Neutrophil (primary cell): ENCODE results near the gene ELP6.
"Not testable (repeated sequence)": the region's sequence is repeated elsewhere in the genome, so short reads cannot be mapped to it uniquely, and the experiment has no call there.

Experiments
- H3K27ac ChIP-seq: fragments of 200-600 bp; sonication (generic); 2 replicates; pipeline ENCODE4 v1.5.1; 2016; ENCODE audit warnings: mild to moderate bottlenecking, moderate library complexity
- H3K27me3 ChIP-seq: fragments of 200-600 bp; sonication (generic); 2 replicates; pipeline ENCODE4 v1.6.0; 2016; ENCODE audit warnings: mild to moderate bottlenecking
- H3K36me3 ChIP-seq: fragments of 200-600 bp; sonication (generic); 2 replicates; pipeline ENCODE4 v1.5.1; 2017
- H3K4me1 ChIP-seq, 2 experiments: fragments of 200-600 bp in 1 of 2; sonication (generic) in 1 of 2; 1 replicate in 1 of 2; 2 replicates in 1 of 2; pipeline versions ENCODE4 v1.5.1 to v1.6.1; 2013 to 2016; ENCODE audit warnings: low read depth in 1 of 2, low read length in 1 of 2, mild to moderate bottlenecking in 1 of 2, moderate library complexity in 1 of 2; ENCODE audit not compliant: control insufficient read depth in 1 of 2, insufficient read depth in 1 of 2
- H3K4me3 ChIP-seq, 2 experiments: fragments of 200-600 bp in 1 of 2; sonication (generic) in 1 of 2; 1 replicate in 1 of 2; 2 replicates in 1 of 2; pipeline ENCODE4 v1.5.1; 2013 to 2016; ENCODE audit warnings: low read depth in 1 of 2, low read length in 1 of 2, mild to moderate bottlenecking in 1 of 2, moderate library complexity in 1 of 2
- H3K9me3 ChIP-seq: fragments of 200-600 bp; sonication (generic); 2 replicates; pipeline ENCODE4 v1.5.1; 2016
- CTCF ChIP-seq: fragments of 200-600 bp; sonication (generic); IDR thresholded peaks from 2 replicates; pipeline ENCODE4 v1.5.1; 2016; ENCODE audit warnings: antibody characterized with exemption

Gene ELP6

GRCh38 chr3:47491186-47491585 is 22.3 kb downstream of the ELP6 start:
- Histone ChIP-seq H3K9me3 (no peaks in the 10 kb centered on the region), H3K36me3 (peaks cover 13% of the 10 kb centered on the region), H3K4me1 (no peaks in the 10 kb centered on the region), H3K27me3 (no peaks in the 10 kb centered on the region), H3K4me3 (no peak overlapping the region), H3K27ac (no peak overlapping the region)
- TF ChIP-seq CTCF, result no peak

- Histone ChIP-seq H3K4me1 (no peaks in the 10 kb centered on the region), H3K36me3 (no peaks in the 10 kb centered on the region), H3K9me3 (no peaks in the 10 kb centered on the region), H3K27me3 (no peaks in the 10 kb centered on the region), H3K27ac (no peak overlapping the region), H3K4me3 (no peak overlapping the region)
- TF ChIP-seq CTCF, result no peak
Measured at GRCh38 chr3:47487265-47487664, 26.2 kb downstream of the ELP6 start.

GRCh38 chr3:47485812-47486211 is 27.7 kb downstream of the ELP6 start:
- Histone ChIP-seq H3K4me3 (no peak overlapping the region), H3K36me3 (no peaks in the 10 kb centered on the region), H3K9me3 (no peaks in the 10 kb centered on the region), H3K4me1 (no peaks in the 10 kb centered on the region), H3K27me3 (no peaks in the 10 kb centered on the region), H3K27ac (no peak overlapping the region)
- TF ChIP-seq CTCF, result no peak

GRCh38 chr3:47482366-47482765 is 31.1 kb downstream of the ELP6 start:
- no peaks in the 10 kb centered on the region for H3K4me1 ChIP-seq
- no peaks in the 10 kb centered on the region for H3K9me3 ChIP-seq
- no peaks in the 10 kb centered on the region for H3K36me3 ChIP-seq
- H3K27ac ChIP-seq, result no peak overlapping the region
- no peak for TF ChIP-seq CTCF
- H3K4me3 ChIP-seq, result no peak overlapping the region
- no peaks in the 10 kb centered on the region for H3K27me3 ChIP-seq

GRCh38 chr3:47481763-47482162 is 31.7 kb downstream of the ELP6 start:
- not testable (repeated sequence) for H3K27me3 ChIP-seq, H3K4me3 ChIP-seq, H3K4me1 ChIP-seq, H3K36me3 ChIP-seq, H3K9me3 ChIP-seq, H3K27ac ChIP-seq

GRCh38 chr3:47480267-47480666 is 33.2 kb downstream of the ELP6 start:
- not testable (repeated sequence) for H3K4me3 ChIP-seq, H3K36me3 ChIP-seq, H3K27me3 ChIP-seq, H3K9me3 ChIP-seq, H3K4me1 ChIP-seq, H3K27ac ChIP-seq

GRCh38 chr3:47479826-47480160 is 33.7 kb downstream of the ELP6 start:
- H3K36me3 ChIP-seq, result no peaks in the 10 kb centered on the region
- no peak for TF ChIP-seq CTCF
- H3K9me3 ChIP-seq, result no peaks in the 10 kb centered on the region
- H3K4me3 ChIP-seq, result no peak overlapping the region
- H3K27ac ChIP-seq, result no peak overlapping the region
- H3K4me1 ChIP-seq, result peaks cover 10 to 14% of the 10 kb centered on the region in 2 experiments
- no peaks in the 10 kb centered on the region for H3K27me3 ChIP-seq
